Measurements from ENCODE around the gene CFAP61. TPM values are rescaled to one million over a fixed set of nuclear protein-coding genes. Genes with fewer than 3 reads are reported as not detected.

CFAP61 gene
- total RNA-seq, 4 donors from 2014 or later: 17.1 to 94.8 (median 41.4) TPM

DNA sequence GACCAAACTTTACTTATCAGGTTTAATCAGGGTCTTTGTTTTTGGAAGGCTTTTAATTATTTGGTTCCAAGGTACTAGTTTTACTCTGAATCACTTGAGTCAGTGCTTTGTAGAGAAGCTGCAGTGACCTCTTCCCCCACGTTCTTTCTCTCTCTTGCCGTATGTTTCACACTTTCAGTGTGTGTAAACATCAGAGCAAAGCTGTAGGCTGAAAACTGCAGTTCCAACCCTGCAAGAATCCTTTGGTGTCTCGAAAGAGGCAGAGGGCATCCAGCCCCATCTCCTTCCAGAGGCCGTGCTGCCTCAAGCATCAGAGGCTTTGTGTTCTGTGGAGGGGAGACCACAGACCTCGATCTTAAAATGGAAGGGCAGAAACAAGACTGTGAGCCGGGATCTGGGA, 42.1 kb downstream of the CFAP61 start:
- no peak overlapping the region for H3K4me3 ChIP-seq
- H3K36me3 ChIP-seq: peaks cover 0 to 42% of the 10 kb centered on the region in 2 donors
- intact Hi-C loops (cut with DNase I; ENCODE audit: low total_unique reads): no loop called here
- no peaks in the 10 kb centered on the region for H3K27me3 ChIP-seq
- peak overlapping the region in 2 of 4 donors; percentile 40 to 57 for H3K27ac ChIP-seq
- ATAC-seq: no peak
- peaks cover 14 to 24% of the 10 kb centered on the region in 2 donors for H3K4me1 ChIP-seq
- no peak for DNase-seq
- TF ChIP-seq, protein P1, sequence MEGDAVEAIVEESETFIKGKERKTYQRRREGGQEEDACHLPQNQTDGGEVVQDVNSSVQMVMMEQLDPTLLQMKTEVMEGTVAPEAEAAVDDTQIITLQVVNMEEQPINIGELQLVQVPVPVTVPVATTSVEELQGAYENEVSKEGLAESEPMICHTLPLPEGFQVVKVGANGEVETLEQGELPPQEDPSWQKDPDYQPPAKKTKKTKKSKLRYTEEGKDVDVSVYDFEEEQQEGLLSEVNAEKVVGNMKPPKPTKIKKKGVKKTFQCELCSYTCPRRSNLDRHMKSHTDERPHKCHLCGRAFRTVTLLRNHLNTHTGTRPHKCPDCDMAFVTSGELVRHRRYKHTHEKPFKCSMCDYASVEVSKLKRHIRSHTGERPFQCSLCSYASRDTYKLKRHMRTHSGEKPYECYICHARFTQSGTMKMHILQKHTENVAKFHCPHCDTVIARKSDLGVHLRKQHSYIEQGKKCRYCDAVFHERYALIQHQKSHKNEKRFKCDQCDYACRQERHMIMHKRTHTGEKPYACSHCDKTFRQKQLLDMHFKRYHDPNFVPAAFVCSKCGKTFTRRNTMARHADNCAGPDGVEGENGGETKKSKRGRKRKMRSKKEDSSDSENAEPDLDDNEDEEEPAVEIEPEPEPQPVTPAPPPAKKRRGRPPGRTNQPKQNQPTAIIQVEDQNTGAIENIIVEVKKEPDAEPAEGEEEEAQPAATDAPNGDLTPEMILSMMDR (IDR thresholded peaks at IDR 0.05 in 4 of 5, conservative IDR thresholded peaks at IDR 0.05 in 1 of 5): no peak
- TF ChIP-seq POLR2A (IDR thresholded peaks at IDR 0.05): no peak
- H3K9me3 ChIP-seq: no peaks in the 10 kb centered on the region
- in situ Hi-C loops (cut with MboI; ENCODE audit: low sequenced_read_pairs in 4 of 4): loop anchor here in 2 of 4 donors (25.0 kb wide), 2 partner anchors 143 to 493 kb away; no protein-coding TSS in a partner anchor

DNA sequence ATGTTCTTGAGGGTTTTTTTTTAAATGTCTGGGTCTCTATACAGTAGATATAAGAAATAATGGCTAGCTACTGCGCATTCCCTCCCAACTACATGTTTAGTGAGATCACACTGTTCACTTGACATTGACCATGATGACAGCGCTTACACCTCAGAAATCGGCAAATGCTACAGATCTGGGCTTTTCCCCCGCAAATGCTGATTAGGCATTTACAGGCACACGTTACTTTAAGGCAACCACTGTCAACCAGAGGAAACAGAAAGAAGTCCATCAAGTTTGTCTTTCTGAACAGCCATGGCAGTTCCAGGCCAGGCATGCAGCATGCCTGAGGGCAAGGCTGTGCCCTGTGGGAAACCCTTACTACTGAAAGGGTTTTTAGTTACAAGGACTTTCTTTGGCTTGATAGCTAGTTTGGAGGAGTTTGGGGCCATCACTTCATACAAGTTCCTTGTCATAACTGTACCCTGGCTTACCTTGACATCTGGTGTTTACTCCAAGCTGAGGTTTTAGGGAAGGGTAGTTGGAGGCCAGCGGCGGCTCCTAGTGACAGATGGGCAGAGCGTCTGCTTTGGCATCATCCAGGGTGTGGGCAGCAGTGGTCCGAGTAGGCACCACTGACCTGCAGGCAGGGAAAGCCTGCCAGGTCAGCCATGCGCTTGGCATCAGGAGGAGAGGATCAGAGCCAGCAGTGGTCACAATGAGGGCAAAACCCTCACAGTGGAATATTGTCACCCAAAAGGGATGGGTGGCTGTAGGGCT, 43.0 kb downstream of the CFAP61 start:
- TF ChIP-seq POLR2A (IDR thresholded peaks at IDR 0.05): no peak
- TF ChIP-seq, protein P1 (IDR thresholded peaks at IDR 0.05 in 4 of 5, conservative IDR thresholded peaks at IDR 0.05 in 1 of 5): no peak
- Histone ChIP-seq H3K9me3 (no peaks in the 10 kb centered on the region), H3K4me3 (no peak overlapping the region), H3K36me3 (peaks cover 0 to 48% of the 10 kb centered on the region in 2 donors), H3K27me3 (no peaks in the 10 kb centered on the region), H3K4me1 (peaks cover 6 to 17% of the 10 kb centered on the region in 2 donors), H3K27ac (peak overlapping the region; percentile 17 to 57 (median 48))
- DNase-seq: no peak
- intact Hi-C loops (cut with DNase I; ENCODE audit: low total_unique reads): no loop called here
- in situ Hi-C loops (cut with MboI; ENCODE audit: low sequenced_read_pairs in 4 of 4): loop anchor here in 2 of 4 donors (25.0 kb wide), 2 partner anchors 142 to 492 kb away; no protein-coding TSS in a partner anchor
- peak; percentile 18 to 23 for ATAC-seq

DNA sequence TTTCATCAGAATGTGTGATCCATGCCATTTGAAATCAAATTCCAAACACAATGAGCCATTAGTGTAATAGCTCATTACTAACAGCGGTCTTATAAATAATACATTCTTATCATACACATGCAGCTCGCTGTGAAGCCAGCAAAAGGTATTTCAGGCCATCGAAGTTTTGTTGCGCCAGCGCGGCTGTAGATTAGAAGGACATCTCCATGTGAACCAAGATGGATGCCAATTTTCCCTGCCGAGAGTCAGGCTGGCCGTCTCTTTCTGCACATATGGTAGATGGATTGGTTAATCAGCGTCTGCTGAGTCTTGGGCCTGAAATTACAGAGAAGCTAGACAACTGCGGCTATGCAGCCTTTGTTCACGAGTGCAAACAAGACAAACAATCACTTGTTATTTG, 44.1 kb downstream of the CFAP61 start:
- Histone ChIP-seq H3K4me1 (peaks cover 0 to 8% of the 10 kb centered on the region in 2 donors), H3K27ac (peak overlapping the region in 3 of 4 donors; percentile 17 to 56 (median 40)), H3K27me3 (no peaks in the 10 kb centered on the region), H3K4me3 (no peak overlapping the region), H3K9me3 (no peaks in the 10 kb centered on the region), H3K36me3 (peaks cover 0 to 43% of the 10 kb centered on the region in 2 donors)
- no peak for TF ChIP-seq POLR2A (IDR thresholded peaks at IDR 0.05)
- TF ChIP-seq, protein P1 (IDR thresholded peaks at IDR 0.05 in 4 of 5, conservative IDR thresholded peaks at IDR 0.05 in 1 of 5): no peak
- no peak for DNase-seq
- ATAC-seq: peak; percentile 31 to 49
- in situ Hi-C loops (cut with MboI; ENCODE audit: low sequenced_read_pairs in 4 of 4) (loop anchor here in 2 of 4 donors (25.0 kb wide), 2 partner anchors 141 to 491 kb away; no protein-coding TSS in a partner anchor), intact Hi-C loops (cut with DNase I; ENCODE audit: low total_unique reads) (no loop called here)

DNA sequence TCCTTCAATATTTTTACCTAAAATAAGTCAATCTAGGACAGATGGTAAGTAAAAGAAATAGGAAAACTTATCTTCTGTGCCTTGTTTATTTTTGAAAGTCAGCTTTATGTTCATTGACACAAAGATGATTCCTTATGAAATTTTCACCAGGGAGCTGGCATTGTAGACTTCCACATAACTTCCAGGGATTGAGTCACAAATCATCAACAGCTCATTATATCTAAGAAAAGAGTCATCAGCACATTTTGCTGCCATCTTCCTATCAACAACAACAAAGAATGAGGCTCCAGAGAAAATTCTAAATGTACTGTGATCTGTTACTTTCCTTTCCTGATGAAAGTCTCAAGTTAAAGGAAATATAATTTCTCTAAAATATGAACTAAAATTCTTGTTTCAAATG, 48.5 kb downstream of the CFAP61 start:
- in situ Hi-C loops (cut with MboI; ENCODE audit: low sequenced_read_pairs in 4 of 4): no loop called here
- no peak for TF ChIP-seq POLR2A (IDR thresholded peaks at IDR 0.05)
- TF ChIP-seq, protein P1 (IDR thresholded peaks at IDR 0.05 in 4 of 5, conservative IDR thresholded peaks at IDR 0.05 in 1 of 5): no peak

More for the DNA sequence above, 48.5 kb downstream of the CFAP61 start:
- Histone ChIP-seq H3K4me1 (peaks cover 20 to 22% of the 10 kb centered on the region in 2 donors), H3K4me3 (no peak overlapping the region), H3K27ac (peak overlapping the region in 2 of 4 donors; percentile 17 to 86), H3K27me3 (no peaks in the 10 kb centered on the region), H3K9me3 (no peaks in the 10 kb centered on the region), H3K36me3 (peaks cover 0 to 19% of the 10 kb centered on the region in 2 donors)
- ATAC-seq (no peak), DNase-seq (no peak)
- intact Hi-C loops (cut with DNase I; ENCODE audit: low total_unique reads): no loop called here
